NCI-H526 treated with DMSO at 0.1 percent for 48 hours (cell line): ENCODE measurements around the gene FN3K.
"Not testable (repeated sequence)": the region's sequence is repeated elsewhere in the genome, so short reads cannot be mapped to it uniquely, and the experiment has no call there.

Source experiments
- DNase-seq: peaks from one replicate; lab custom pipeline; 2025; lab: John Stamatoyannopoulos, UW

The FN3K gene

GRCh38 chr17:82775001-82775823 is 39.8 kb downstream of the FN3K start:
- peak; percentile 38 for DNase-seq

GRCh38 chr17:82776454-82776853 is 41.0 kb downstream of the FN3K start:
- no peak for DNase-seq

GRCh38 chr17:82777778-82778375 is 42.5 kb downstream of the FN3K start:
- not testable (repeated sequence) for DNase-seq

- DNase-seq, result no peak
These were observed 44.1 kb downstream of the FN3K start for GRCh38 chr17:82779541-82779940.

DNA sequence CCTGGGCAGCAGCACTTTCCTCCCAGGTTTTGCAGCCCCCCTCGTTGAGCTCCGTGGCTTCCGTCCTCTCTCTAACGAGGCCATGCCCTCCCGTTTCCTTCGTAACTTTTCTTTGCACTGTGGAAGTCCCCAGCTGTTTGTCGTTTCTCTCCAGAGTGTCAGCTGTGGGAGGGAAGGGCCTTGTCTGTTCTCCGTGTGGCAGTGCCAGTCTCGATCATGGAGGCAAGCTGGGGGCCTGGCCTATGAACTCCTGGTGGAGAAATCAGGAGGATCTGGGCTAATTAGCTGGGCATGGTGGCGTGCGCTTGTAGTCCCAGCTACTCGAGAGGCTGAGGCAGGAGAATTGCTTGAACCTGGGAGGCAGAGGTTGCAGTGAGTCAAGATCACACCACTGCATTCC is 44.8 kb downstream of the FN3K start:
- no peak for DNase-seq

GRCh38 chr17:82780971-82781893 is 45.8 kb downstream of the FN3K start:
- no peak for DNase-seq

DNA sequence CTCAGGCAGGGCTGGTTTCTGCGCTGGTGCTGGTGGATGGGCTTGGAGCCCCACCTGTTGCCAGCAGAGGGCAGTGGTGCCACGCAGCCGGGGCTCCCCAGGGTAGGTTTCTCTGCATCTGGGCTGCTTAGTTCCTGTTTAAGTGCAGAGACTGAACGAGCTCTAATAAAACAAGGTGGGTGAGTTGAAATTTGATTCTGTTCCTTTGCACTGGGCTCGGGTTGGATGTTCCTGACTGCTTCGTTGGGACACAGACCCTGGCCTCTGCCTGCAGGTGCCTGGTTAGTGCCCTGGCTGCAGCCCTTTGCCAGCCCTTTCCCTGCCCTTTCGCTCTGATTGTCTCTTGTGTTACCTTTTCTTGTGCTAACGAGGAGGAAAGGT is 46.5 kb downstream of the FN3K start:
- peak; percentile 29 for DNase-seq

GRCh38 chr17:82782657-82783207 is 47.3 kb downstream of the FN3K start:
- DNase-seq, result no peak

- DNase-seq, result no peak
These were observed 48.1 kb downstream of the FN3K start for GRCh38 chr17:82783498-82783897.

GRCh38 chr17:82785581-82785980 is 50.2 kb downstream of the FN3K start:
- DNase-seq, result not testable (repeated sequence)

- DNase-seq, result no peak
These were observed 51.0 kb downstream of the FN3K start for GRCh38 chr17:82786427-82786826.

- no peak for DNase-seq
These were observed 51.9 kb downstream of the FN3K start for GRCh38 chr17:82787081-82787848.

GRCh38 chr17:82788206-82789001 is 53.0 kb downstream of the FN3K start:
- DNase-seq, result no peak

GRCh38 chr17:82789051-82789592 is 53.7 kb downstream of the FN3K start:
- no peak for DNase-seq

GRCh38 chr17:82789806-82790205 is 54.4 kb downstream of the FN3K start:
- no peak for DNase-seq

DNA sequence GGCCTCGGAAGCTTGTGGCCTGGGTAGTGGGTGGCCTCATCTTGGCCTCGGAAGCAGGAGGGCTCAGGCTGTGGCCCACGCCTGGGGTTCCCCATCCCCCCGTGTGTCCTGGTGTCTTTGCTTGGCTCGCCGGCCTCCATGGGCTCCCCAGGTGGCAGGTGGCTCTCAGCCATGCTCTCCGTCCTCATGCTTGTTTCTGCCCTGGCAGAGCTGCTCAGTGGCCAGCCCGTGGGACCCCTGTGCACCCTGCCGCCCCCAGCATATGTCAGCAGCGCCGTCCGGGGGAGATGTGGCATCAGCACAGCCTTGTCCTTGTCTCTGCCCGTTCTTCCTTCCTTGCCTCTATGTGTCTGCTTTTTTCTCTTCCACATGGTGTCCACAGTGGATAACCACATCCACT is 55.0 kb downstream of the FN3K start:
- no peak for DNase-seq

- DNase-seq, result no peak
These were observed 56.1 kb downstream of the FN3K start for GRCh38 chr17:82791532-82791931.

- DNase-seq, result no peak
These were observed 58.7 kb downstream of the FN3K start for GRCh38 chr17:82793974-82794630.

DNA sequence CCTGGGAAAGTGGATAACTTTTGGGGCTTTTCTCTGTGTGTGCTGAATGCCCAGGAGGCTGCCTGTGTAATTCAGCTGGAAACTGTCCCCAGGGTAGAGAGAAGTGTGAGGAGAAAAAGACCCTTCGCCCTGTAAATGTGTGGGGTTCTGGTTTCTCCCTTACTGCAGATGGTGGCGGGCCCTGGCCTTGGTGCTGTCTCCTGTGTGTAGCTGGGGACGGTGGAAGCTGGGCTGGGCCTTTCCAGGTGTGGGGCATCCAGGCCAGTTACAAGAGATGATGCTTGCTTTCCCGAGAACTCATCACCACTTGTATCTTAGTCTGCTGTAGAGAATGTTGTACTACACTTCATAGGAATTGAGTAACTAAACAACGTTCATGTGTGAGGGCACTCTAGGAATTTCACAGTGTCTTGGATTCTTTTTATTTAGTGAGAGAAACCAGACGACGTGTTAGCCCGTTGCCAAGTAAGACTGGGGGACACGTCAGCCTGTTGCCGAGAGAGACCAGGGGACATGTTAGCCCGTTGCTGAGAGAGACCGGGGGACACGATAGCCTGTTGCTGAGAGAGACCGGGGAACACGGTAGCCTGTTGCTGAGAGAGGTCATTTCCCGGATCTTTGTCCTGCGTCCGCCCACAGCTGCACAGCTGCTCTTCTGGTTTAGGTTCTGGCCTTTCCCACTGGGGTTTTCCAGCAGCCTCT is 59.5 kb downstream of the FN3K start:
- no peak for DNase-seq
